OCI-LY7 (cell line): ENCODE measurements around the gene SLC22A12.

ENCODE experiments used
- EZH2phosphoT487 ChIP-seq: fragments of 200-600 bp; sonication (generic); IDR thresholded peaks from 2 replicates; pipeline ENCODE4 v1.6.1; 2018; ENCODE audit warnings: low read depth, borderline replicate concordance, mild to moderate bottlenecking, mixed run types, antibody characterized with exemption, low read length, moderate library complexity, mixed read lengths
- TF ChIP-seq, protein P1 (sequence below): fragments of 200-600 bp; sonication (generic); conservative IDR thresholded peaks from 2 replicates; pipeline ENCODE4 v1.5.1; 2014; ENCODE audit warnings: mild to moderate bottlenecking, antibody characterized with exemption, low read length, moderate library complexity, mixed read lengths

GRCh38 chr11:64598797-64599697 is 8.0 kb downstream of the SLC22A12 start:
- TF ChIP-seq, protein P1, sequence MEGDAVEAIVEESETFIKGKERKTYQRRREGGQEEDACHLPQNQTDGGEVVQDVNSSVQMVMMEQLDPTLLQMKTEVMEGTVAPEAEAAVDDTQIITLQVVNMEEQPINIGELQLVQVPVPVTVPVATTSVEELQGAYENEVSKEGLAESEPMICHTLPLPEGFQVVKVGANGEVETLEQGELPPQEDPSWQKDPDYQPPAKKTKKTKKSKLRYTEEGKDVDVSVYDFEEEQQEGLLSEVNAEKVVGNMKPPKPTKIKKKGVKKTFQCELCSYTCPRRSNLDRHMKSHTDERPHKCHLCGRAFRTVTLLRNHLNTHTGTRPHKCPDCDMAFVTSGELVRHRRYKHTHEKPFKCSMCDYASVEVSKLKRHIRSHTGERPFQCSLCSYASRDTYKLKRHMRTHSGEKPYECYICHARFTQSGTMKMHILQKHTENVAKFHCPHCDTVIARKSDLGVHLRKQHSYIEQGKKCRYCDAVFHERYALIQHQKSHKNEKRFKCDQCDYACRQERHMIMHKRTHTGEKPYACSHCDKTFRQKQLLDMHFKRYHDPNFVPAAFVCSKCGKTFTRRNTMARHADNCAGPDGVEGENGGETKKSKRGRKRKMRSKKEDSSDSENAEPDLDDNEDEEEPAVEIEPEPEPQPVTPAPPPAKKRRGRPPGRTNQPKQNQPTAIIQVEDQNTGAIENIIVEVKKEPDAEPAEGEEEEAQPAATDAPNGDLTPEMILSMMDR, result no peak
- TF ChIP-seq EZH2phosphoT487, result no peak
